Breast epithelium (tissue), 3 donors: Measurements from ENCODE around the gene CRIP3.

Experiments
- CTCF ChIP-seq, 3 donors: fragments of 450-650 bp; IDR thresholded peaks; one replicate each; pipeline ENCODE4 v1.5.1; 2016 to 2017; ENCODE audit warnings: antibody characterized with exemption in 3 of 3, mild to moderate bottlenecking in 3 of 3, moderate library complexity in 3 of 3
- POLR2AphosphoS5 ChIP-seq, 3 donors: sonication (generic); formaldehyde crosslinking; IDR thresholded peaks; one replicate each; pipeline ENCODE4 v1.6.1; 2017; ENCODE audit warnings: antibody characterized with exemption in 3 of 3

- TF ChIP-seq CTCF (IDR thresholded peaks at IDR 0.05) (no peak), POLR2AphosphoS5 (IDR thresholded peaks at IDR 0.05) (no peak)
These were observed 408 bp upstream of the CRIP3 start for GRCh38 chr6:43308990-43309477.
